ENCODE measurements around the gene PAM.

DNA sequence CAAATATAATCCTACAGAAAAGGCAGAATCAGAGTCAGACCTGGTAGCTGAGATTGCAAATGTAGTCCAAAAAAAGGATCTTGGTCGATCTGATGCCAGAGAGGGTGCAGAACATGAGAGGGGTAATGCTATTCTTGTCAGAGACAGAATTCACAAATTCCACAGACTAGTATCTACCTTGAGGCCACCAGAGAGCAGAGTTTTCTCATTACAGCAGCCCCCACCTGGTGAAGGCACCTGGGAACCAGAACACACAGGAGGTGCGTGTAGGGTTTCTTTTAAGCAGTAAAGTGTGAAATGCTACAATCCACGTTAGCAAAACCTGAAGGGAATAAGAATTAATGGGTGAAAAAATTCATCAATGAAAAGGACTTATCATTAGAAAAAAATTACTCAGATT is 219.1 kb downstream of the PAM start:
- TF ChIP-seq, protein P1, sequence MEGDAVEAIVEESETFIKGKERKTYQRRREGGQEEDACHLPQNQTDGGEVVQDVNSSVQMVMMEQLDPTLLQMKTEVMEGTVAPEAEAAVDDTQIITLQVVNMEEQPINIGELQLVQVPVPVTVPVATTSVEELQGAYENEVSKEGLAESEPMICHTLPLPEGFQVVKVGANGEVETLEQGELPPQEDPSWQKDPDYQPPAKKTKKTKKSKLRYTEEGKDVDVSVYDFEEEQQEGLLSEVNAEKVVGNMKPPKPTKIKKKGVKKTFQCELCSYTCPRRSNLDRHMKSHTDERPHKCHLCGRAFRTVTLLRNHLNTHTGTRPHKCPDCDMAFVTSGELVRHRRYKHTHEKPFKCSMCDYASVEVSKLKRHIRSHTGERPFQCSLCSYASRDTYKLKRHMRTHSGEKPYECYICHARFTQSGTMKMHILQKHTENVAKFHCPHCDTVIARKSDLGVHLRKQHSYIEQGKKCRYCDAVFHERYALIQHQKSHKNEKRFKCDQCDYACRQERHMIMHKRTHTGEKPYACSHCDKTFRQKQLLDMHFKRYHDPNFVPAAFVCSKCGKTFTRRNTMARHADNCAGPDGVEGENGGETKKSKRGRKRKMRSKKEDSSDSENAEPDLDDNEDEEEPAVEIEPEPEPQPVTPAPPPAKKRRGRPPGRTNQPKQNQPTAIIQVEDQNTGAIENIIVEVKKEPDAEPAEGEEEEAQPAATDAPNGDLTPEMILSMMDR (IDR thresholded peaks at IDR 0.05 in 4 of 5, conservative IDR thresholded peaks at IDR 0.05 in 1 of 5): no peak
- TF ChIP-seq POLR2A (IDR thresholded peaks at IDR 0.05): no peak
